Measurements from ENCODE around the gene RIMKLA.

DNA sequence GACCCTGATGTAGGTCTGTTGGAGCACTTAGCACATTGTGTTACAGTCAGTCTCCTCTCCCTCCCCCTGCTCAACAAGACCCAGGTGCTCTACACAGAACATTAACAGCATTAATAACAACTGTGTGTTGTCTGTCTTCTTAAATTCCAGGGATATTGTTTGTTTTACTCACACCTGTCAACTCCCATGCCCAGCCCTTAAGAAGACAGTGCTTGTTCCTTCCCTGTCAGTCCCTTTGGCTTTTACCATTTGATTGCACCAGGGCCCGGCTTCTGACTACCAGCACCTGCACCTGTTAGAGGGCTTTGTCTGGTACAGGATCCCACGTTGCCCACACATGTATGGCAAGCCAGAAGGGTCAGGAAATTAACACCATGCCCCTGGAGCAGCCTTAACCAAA is 11.7 kb downstream of the RIMKLA start:
- TF ChIP-seq EP300 (IDR thresholded peaks at IDR 0.05) = no peak
- TF ChIP-seq, protein P1, sequence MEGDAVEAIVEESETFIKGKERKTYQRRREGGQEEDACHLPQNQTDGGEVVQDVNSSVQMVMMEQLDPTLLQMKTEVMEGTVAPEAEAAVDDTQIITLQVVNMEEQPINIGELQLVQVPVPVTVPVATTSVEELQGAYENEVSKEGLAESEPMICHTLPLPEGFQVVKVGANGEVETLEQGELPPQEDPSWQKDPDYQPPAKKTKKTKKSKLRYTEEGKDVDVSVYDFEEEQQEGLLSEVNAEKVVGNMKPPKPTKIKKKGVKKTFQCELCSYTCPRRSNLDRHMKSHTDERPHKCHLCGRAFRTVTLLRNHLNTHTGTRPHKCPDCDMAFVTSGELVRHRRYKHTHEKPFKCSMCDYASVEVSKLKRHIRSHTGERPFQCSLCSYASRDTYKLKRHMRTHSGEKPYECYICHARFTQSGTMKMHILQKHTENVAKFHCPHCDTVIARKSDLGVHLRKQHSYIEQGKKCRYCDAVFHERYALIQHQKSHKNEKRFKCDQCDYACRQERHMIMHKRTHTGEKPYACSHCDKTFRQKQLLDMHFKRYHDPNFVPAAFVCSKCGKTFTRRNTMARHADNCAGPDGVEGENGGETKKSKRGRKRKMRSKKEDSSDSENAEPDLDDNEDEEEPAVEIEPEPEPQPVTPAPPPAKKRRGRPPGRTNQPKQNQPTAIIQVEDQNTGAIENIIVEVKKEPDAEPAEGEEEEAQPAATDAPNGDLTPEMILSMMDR (IDR thresholded peaks at IDR 0.05) = no peak
- no peak for TF ChIP-seq POLR2AphosphoS5 (IDR thresholded peaks at IDR 0.05)
